Kidney capillary endothelial cell (primary cell): ENCODE results near the gene CAMTA1.

Source experiments
- DNase-seq: peaks from one replicate; pipeline ENCODE4 v3.0.0-alpha.2; 2018; ENCODE audit warnings: low spot score

CAMTA1 gene

GRCh38 chr1:7388141-7388487 lies 602.9 kb downstream of the CAMTA1 start:
- no peak for DNase-seq

DNA sequence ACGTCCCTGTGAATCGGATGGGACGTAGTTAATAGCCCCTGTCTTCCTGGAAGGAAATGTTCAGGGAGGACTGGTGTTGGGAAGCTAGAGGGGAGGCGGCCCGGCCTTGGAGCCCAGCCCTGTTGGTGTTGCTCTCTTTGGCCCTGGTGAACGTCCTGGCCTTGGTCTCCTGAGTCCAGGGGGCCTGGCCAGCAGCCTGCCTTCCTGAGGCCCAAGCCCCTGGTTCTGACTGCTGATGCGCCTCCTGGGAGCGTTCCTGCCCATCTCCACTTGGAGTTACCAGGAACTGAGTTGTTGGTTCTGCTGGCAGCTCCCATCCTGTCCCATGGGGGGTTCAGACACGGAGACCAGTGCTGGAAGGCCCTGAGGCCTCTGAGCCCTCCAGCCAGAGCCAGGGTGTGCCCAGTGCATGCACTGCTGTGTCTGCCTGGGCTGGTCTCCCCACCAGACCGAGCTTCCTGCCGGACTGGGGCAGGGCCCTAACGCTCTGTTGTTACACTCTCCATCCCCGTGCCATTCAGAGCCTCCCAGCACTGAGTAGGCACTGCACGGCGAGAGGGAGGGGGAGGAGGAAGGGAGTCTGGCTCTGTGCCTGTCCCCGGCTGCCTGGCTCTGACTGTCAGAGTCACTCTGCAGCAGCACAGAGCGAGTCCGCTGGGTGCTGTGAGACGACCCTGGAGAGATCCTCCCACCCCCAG lies 603.4 kb downstream of the CAMTA1 start:
- peak; percentile 30 for DNase-seq

GRCh38 chr1:7389201-7389905 lies 604.1 kb downstream of the CAMTA1 start:
- DNase-seq, result peak; percentile 46

GRCh38 chr1:7389906-7390603 lies 604.8 kb downstream of the CAMTA1 start:
- DNase-seq, result no peak

GRCh38 chr1:7390604-7391000 lies 605.3 kb downstream of the CAMTA1 start:
- no peak for DNase-seq

- no peak for DNase-seq
Observed at GRCh38 chr1:7393136-7393535, 607.9 kb downstream of the CAMTA1 start.

DNA sequence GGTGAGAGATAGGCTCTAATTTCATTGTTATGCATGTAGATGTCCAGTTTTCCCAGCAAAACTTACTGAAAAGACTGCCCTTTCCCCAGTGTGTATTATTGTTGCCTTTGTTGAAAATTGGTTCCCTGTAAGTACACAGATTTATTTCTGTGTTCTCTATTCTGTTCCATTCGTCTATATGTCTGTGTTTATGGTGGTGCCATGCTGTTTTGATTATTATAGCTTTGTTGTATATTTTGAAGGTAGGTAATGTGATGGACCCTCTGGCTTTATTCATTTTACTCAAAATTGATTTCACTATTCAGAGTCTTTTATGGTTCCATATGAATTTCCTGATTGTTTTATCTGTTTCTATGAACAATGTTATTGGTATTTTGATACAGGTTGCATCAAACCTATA lies 610.0 kb downstream of the CAMTA1 start:
- no peak for DNase-seq

DNA sequence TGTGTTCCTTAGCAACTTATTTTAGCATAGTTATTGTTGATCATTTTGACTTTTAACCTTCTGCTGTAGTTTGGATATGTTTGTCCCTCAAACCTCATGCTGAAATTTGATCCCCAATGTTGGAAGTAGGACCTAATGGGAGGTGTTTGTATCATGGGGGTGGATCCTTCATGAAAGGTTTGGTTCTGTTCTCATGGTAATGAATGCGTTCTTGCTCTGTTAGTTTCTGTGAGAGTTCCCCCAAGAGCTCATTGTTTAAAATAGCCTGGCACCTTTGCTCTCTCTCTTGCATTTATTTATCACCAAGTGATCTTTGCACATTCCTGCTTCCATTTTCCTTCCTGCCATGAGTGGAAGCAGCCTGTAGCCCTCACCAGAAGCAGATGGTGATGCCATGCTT lies 613.7 kb downstream of the CAMTA1 start:
- no peak for DNase-seq

- no peak for DNase-seq
Observed at GRCh38 chr1:7399514-7400125, 614.4 kb downstream of the CAMTA1 start.

- DNase-seq, result no peak
Observed at GRCh38 chr1:7400566-7400965, 615.3 kb downstream of the CAMTA1 start.

DNA sequence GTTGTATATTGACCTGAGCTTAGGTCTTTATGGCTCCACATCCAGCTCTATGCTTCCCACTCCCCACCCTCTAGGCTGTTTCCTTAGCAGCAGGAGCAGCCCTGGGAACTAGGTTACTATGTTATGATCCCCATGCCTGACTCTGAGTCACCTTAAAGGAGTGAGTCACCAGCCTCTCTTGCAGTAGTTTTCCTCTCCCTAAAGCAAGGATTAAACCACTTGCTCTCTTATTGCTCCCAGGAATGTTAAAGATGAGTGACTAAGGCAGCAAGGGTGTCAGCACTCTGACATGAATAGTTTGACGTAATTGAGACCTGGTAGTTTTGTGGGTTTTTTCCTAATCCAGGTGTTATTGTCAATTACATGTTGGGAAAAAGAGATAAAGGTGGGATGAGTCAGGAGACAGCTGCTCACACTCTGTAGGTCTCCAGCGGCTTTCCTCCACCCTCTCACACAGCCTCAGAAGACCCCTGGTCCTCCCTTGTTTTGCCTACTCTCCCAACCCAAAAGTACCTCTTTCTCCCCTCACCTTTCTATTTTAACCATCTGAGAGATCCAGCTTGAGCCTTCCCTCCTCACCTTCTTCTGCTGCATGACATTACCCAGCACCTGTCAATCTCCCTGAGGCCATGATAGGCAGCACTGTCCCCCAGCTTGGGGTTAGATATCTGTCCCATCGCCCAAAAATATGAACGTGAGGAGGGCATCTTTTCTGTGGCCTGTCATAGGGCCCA lies 616.7 kb downstream of the CAMTA1 start:
- DNase-seq, result peak; percentile 96

GRCh38 chr1:7402548-7402850 lies 617.2 kb downstream of the CAMTA1 start:
- no peak for DNase-seq

GRCh38 chr1:7403265-7404045 lies 618.2 kb downstream of the CAMTA1 start:
- no peak for DNase-seq

GRCh38 chr1:7404046-7404742 lies 618.9 kb downstream of the CAMTA1 start:
- no peak for DNase-seq

GRCh38 chr1:7405844-7406500 lies 620.7 kb downstream of the CAMTA1 start:
- DNase-seq, result no peak

GRCh38 chr1:7406641-7407543 lies 621.6 kb downstream of the CAMTA1 start:
- no peak for DNase-seq

GRCh38 chr1:7407544-7407895 lies 622.3 kb downstream of the CAMTA1 start:
- no peak for DNase-seq

DNA sequence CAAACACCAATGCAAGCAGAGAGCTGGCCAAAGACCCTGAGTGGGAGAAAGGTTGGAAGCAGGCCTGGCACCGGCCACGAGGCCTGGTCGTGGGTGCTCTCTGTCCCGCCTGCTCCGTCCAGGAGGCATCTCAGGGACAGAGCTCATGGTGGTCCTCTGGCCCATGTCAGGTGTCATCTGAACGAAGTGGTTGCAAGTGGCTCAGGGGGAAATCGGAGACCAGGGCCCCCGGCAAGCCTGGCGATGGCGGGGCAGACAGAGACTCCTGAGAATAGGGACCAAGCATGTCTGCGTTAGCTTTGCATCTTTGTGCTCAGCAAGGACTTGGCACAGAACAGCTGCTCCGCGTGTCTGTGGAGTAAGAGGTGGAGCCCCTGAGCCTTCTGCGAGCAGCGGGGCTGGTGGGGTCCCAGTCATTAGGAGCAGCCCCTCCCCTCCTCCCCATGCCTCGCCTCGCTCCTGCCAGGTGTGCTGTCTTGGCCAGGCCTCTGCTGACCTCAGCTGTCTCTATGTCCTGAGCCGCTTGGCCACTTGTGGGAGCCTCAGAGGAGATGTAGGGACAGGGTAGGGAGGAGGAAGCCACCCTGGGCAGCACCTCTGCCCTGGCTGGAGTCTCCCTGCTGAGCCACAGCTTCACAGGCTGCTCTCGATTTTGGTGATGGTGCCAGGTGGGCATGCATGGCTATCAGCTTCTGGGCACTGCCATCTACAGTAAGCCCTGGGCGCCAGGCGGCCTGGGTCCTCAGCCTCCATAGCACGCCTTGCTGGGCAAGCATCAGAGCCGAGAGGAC lies 622.9 kb downstream of the CAMTA1 start:
- DNase-seq, result no peak

GRCh38 chr1:7408771-7409150 lies 623.5 kb downstream of the CAMTA1 start:
- no peak for DNase-seq
